HuH-7.5 (cell line): ENCODE data around the gene EHBP1.
A peak's percentile ranks its signal among the peaks of the same experiment; 100 is the strongest.

Experiments
- DNase-seq: peaks from one replicate; pipeline ENCODE4 v3.0.0; 2011; ENCODE audit warnings: low spot score

EHBP1 gene

DNA sequence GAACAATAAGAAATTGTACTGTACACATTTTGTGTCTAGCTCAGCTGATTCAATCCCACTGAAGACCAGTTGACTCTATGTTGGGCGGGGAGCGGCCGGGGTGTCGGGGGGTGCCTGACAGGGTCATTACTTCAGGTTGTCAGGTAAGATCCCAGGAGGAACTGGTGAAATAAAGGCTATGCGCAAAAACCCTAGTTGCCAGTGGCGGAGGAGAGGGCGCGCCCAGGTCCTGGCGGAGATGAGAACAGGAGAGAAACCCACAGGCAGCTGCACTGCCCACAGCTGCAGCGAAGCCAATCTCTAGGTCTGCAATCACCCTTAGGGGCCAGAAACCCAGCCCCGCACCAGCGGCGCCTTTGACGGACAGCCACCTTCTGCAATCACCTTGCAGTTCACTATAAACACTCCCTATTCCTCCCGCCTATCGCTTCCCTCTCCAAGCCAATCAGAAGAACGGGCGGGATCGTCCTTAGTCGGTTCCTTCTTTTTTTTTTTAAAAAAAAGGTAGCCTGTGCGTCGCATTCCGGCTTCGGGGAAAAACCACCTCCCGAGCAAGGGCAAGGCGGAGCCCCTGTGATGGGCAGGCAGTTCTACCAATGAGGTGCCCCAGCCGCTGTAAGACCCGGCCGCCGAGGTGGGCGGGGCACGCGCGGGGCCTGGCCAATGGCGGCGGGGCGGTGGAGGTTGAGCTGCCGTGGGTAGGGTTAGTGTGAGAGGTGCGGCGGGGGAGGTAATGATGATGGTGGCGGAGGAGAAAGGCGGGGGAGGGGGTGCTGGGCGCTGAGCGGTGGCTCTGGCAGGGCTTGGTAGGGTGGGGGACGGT lies at the start of gene EHBP1:
TSS of gene EHBP1 (plus strand) at position 707 of the 823 bp plus-strand sequence. CDS start 1,479 bp downstream, outside the sequence.
- DNase-seq: peak; percentile 88

DNA sequence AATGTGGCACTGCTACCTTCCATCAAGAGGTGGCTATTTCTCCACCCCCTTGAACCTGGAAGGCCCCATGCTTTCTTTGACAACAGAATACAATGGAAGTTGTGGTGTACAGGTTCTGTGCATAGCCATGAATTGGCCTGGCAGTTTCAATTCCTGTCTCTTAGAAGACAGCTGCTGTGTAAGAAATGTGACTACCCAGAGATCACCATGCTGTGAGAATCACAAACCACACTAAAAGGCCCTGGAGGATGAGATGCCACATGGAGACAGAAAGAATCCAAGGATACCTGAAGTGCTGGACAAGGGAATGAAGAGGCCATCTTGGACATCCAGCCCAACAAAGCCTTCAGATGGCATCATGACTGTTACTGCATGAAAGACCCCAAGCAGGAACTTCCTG lies 47.7 kb upstream of the EHBP1 start:
- DNase-seq: no peak

DNA sequence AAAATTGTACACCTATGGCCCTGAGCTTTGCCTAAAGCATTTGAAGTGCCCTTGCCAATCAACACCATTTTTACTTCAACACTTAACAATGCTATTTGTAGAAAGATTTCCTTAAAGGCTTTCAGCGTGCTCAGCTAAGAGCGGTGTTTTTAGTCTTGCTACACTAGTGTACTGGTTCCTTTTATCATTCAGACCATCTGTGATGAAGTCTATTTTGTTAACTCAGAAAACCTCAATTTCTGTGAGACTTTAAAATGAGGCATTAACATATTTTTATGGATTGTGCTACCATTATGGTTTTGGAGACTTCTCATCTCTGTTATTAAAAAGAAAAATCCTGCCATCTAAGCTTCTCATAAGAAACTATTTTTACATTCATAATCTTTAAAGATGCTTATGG lies 46.6 kb upstream of the EHBP1 start:
- DNase-seq: no peak

DNA sequence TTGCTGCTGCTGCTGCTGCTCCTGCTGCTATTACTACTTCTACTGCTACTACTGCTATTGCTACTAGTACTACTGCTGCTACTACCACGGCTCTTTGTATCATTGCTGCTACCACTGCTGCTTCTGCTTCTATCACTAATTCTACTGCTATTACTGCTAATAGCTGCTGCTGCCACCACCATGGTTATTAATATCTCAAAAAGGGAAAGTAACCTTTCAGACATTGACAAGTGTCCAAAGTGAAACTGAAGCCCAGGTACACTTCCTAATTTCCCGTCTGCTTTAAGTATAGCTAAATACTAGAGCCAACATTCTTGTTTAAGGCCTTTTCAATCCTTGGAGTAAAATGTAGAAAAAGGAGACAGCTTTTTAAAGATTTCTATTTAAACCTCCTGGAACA lies 45.4 kb upstream of the EHBP1 start:
- DNase-seq: no peak

DNA sequence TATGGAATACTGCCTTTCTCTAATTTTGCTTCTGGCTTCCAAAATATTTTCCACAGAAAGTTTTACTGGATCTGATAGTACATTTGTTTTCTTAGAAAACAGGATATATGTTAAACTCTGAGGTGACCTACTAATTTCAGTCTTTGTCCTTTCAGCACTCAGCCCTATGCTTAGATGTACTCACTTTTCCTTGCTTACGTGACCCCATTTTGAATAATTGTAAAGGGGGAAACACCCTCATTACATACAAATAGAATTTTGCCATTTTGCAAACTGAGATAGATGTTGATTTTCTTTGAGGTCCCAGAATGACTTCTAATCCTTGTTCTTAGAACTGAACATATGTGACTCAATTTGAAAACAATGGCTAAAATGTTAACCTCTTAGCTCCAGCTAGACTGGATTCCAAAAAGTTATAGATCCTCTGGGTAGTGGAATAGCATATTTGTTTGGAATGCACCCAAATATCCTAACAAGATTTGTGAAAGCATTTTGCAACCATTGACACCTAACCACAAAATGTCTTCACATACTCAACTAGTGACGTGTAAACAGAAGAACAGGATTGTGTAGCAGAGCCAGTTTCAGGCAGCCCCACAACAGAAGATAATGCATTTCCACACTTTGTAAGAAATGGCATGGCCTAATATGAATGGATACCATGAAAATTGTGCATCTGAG lies 44.8 kb upstream of the EHBP1 start:
- no peak for DNase-seq

DNA sequence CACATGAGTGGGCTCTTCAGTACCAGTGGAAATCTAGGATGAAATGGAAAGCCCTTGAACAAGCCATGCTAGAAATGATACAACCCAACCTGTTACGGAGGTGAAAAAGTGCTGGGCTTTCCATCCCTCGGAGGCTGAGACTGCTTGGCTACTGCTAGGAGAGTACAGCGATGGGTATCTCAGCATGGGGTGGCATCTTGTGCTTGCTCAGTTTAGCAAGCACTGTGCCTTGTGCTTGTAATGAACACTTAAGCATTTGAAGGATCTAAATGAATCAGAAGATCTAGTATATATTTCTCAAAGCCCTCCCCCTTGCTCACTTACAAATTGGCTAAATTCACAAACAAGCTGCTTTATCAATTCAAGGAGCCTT lies 44.3 kb upstream of the EHBP1 start:
- no peak for DNase-seq

DNA sequence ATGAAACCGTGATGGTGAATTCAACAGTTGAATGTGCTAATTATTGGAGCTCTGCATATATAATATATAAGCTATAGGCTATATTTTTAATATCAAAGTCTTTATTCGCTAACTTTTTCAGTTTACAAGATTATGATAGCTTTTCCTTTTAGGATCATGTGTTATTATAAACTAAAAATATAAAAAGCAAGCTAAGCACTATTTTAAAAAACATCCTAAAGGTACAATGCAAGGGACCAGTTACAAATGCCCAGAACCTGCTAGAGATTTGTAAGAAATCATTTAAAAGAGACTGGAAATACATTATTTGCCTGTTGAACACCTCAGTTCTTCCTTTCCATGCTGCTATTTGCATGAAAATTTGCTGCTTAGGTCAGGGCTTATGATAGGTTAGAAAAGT lies 43.4 kb upstream of the EHBP1 start:
- DNase-seq: no peak

DNA sequence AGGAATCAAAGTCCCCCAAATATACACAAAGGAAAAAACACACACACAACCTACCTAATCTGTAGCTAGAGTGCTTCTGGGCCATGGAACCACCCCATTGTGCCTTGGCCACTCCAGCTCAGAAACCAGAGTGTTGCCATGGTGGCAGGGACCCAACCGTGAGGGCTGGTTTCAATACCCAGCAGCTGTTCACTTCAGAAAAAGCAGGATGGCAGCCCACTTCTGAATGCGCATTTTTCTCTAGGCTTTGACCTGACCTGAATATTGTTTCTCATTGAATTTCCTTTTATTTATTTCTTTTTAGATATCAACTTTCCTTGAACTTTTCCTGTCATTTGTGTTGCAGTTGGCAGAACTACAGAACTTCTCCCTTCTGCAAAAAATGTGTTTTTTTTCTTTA lies 43.0 kb upstream of the EHBP1 start:
- no peak for DNase-seq

DNA sequence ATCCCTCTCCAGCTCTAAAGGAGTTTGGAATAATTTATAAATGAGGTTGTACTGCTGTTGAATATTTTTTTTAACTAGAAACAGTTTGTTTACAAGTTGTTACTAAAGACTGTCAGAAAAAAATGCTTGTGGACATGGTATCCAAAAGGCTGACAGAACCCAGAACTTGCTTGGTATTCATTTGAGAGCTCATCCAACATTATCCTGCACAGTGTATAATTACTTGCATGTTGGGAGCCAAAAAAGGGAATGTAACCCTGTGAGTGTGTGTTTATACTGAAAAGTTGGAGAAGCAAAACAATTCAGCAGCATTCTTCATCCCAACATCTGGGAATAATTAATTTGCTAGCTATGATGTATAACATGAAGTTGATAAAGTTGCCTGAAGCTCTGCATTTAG lies 42.1 kb upstream of the EHBP1 start:
- no peak for DNase-seq

DNA sequence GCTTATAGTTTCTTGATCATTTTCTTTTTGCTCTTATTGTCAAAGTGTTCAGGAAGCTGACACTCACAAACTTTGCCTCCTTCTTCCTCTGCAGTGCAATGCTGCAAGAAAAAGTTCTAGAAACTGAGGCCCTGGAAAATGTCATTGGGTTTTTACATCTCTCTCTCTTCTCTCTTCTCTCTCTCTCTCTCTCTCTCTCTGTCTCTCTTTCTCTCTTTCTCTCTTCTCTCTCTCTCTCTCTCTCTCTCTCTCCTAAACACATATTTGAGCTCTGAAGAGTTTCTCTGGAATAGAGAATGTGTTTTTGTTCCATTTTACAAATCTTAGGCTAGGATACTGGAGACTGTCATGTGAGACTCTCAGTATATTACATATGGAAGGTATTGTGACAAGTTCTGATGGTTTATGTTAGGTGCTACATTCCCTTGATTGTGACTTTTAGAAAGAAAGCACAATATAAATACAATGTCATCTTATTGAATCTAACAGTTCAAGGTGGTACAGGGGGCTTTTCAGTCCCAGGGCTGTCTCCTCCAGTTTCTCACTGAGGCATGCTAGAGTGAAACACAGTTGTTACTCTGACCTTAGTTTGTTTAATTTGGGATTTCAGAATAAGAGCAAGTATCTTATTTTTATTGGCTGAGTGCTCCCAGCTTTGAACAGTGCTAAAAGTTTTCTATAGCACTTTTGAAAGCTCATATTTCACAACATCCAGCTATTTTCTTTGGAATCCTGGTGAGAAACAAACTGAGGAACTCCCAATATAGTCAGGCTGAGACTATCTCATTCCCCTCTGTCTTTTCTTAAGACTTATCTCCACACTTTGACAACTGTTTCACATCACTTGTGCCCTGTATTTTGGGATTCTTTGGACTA lies 41.4 kb upstream of the EHBP1 start:
- no peak for DNase-seq

DNA sequence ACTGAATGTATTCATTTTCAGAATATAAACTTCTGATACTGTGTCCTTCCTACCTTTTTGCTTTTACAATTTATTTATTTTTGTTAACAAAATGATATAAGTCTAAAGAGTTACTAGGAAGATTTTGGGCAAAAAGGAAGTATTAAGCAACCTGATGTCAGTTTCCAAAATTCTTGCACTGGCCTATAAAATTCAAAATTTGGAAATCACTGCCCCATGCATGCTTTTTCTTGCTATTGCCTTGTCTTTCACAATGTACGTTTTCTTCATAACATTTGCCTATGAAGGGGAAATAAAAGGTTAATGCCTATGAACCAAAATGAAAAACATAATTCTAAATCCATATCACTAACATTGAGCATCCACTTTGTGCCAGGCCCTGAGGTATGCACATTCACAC lies 40.1 kb upstream of the EHBP1 start:
- DNase-seq: no peak

DNA sequence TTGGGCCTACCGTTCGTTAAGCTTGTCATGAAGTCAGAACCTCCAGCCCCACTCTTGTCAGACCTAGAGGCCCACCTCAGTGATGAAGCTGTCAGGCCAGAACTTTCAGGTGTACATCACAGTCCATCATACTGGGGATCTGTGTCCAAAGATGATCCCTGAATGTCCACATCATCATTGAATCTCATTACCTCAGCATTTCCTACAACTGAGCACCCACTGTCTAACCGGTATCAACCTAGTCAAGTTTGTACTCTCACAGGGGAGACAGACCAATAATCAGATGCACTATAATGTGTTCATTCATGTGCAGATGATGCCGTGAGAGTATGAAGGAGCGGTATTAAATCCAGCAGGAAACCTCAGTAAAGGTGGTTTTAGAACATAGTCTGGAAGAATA lies 36.3 kb upstream of the EHBP1 start:
- DNase-seq: no peak

DNA sequence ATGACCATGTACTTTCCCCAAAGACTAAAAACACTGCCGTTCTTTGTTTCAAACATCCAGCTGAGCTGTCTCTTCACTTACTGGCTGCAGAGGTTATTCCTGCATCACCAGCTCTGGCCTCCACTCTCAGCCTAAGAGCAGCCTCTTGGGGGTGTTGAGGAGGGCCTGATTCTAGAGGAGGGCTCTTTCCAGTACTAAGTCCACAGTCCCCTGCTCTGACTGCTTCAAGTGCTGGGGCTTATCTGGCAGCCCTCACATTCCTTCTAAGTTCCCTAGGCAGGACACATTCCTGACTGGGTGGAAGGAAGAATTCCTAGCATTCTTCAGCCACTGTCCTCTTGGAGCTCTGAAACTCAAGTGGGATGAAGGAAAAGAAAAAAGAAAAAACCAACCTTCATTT lies 32.9 kb upstream of the EHBP1 start:
- peak; percentile 7 for DNase-seq

DNA sequence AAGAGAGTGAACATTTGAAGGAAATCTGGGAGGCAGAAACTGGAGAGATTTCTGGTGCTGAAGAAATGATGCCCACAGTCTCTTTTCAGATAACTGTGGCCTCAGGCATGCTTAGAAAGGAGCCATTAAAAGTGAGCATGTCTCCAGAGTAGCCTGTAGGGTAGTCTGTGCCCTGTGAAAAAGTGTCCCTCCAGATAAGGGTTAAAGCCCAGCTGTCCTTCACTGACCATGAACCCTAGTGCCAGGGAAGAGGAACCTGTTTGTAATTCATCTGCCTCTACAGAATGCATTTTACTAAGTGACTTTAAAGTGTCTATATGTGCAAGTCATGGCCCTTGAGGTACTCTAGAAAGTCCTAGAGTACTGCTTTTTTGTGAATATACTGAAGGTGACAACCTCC lies 30.5 kb upstream of the EHBP1 start:
- no peak for DNase-seq

DNA sequence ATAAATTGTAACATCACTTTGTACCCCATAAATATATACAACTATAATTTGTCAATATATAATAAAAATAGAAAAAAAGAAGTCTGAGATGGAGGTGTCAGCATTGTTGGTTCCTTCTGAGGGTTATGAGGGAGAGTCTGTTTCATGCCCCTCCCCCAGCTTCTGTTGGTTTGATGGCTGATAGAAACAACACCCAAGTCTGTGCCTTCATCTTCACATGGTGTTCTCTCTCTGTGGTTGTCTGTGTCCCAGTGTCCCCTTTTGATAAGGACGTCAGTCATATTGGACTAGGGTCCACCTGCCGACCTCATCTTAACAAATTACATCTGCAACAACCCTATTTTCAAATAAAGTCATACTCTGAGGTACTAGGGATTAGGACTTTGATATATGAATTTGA lies 20.3 kb upstream of the EHBP1 start:
- DNase-seq: no peak

DNA sequence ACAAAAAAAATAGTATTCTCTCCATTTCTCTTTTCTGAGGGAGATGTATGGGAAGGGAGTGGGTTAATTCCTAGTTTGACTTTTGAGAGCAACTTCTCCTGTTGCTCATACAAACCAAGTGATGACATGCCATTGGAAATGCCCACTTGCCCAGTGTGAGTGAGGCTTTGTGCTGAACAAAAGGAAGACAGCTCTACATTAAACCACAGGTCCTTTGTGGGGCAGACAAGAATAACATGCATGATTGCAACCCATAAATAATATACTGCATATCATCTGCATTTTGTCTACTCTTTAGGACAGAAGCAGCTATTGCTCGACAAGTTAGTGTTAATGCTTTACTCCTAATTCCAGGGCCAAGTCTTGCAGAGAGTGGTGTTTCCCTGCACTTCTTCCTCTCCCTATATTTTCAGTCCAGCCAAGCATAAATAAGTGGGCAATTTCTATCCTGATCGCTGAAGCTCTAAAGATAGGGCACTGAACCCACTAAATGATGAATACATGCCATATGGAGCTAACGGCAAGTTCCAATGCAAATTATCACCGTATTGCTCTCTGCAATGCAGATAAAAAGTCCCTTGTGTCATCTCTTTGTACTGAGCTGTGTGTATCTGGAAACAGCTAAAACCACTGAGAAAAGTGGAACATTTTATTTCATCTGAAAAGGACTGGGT lies 19.4 kb upstream of the EHBP1 start:
- no peak for DNase-seq

DNA sequence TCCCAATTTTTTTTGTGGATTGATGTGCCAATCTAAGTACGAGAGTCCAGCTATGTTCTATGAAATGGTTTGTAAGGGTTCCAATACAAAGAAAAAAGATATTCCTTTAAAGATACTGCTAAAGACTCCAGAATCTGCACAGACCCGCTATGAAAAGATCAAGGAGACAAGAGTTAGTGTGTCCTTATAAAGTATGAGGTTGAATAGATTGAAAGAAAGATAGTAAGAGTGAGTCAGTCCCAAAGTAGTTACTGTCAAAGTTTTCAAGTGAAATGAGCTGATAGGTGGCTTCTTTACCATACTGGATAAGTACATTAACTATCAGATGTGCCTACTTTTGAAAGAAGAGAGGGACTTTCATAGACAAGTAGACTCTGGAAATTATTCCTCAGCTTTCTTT lies 17.9 kb upstream of the EHBP1 start:
- no peak for DNase-seq

DNA sequence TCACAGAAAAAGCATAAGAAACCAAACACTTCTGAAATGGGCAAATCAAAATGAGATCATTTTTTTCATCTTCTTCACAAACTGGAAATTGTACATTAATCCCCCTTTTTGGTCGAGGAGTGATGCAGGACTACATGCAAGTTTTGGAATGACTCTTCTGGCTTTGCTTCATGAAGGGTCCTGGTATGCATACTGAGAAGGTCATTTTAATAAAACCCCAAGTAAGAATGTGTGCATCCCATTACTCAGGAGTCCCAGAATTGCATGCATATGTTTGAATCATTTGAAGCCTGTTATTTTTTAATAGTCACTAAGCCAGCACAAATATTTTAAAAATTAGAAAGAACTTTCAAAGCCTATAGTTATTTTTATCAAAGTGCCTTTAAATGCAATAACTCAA lies 16.7 kb upstream of the EHBP1 start:
- no peak for DNase-seq

DNA sequence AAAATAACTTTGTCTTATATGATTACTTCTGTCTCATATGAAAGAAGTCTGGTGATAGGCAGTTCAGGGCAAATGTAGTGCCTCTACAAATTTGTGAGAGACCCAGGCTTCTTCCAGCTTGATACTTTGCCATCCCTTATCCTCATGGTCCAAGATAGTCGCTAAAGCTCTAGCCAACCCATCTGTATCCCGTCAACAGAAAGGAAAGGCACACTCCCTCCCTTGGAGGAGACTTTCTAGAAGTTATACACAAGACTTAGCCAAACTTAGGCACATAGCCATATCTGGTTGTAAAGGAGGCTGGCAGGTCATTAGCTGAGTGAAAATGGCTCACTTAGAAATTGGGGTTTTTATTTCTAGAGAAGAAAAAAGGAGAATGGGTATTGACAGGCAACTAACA lies 14.3 kb upstream of the EHBP1 start:
- DNase-seq: no peak

DNA sequence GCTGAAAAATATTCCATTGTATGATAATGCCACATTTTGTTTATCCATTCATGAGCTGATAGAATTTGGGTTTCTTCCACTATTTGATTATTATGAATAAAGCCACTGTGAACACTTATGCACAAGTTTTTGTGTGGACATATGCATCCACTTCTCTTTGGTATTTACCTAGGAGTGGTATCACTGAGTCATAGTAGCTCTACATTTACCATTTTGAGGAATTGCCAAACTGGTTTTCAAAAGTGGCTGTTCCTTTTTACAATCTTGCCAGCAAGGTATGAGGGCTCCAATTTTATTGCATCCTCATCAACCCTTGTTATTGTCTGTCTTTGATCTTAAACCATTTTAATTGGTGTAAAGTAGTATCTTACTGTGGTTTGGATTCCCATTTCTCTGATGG lies 13.3 kb upstream of the EHBP1 start:
- DNase-seq: no peak

DNA sequence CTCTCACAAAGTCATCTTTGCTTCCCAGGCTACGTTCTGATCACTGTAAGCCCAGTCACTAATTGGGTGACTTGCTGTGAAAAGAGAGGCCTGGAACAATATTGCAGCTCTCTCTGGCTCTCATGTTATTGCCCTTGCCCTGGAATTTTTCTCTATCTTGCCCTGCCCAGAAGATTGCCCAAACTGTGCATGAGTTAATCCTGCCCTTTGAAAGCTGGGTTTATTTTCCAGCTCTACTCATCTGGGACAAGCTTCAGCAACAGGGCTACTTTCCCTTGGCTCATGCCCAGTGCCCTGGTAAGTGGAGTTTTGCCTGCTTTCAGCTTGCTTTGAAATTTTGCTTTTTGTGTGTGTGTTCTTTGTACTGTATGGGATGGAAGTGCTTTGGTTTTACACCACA lies 6.9 kb upstream of the EHBP1 start:
- no peak for DNase-seq

DNA sequence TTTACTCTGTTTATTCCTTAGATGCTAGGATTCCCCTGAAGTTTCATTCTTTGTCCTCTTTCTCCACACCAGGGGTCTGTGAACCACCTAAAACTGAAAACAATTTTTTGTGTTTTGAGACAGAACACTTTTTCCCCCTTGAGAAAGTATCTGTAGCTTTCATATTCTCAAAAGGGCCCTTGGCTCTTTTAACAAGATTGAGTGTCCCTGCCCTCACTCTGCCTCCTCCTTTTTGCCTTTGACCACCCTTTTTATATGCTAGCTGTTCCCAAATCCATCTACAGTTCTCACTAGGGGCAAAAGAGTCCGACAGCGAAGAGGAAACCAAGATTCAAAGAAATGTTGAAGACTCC lies 883 bp upstream of the EHBP1 start:
- no peak for DNase-seq
